ENCODE measurements around the gene MEIS2. TPM values are rescaled to one million over a fixed set of nuclear protein-coding genes. Genes with fewer than 3 reads are reported as not detected.

MEIS2 gene
- total RNA-seq, 1 donor, result 43.7 TPM

GRCh38 chr15:37014566-37014965, 85.8 kb downstream of the MEIS2 start:
- TF ChIP-seq CTCF (IDR thresholded peaks at IDR 0.05; ENCODE audit: insufficient read depth, low read length), result no peak
- no peak for DNase-seq (ENCODE audit: low read depth)
- no peak overlapping the region for H3K4me3 ChIP-seq (ENCODE audit: low read depth, low read length)

- no peak for TF ChIP-seq CTCF (IDR thresholded peaks at IDR 0.05; ENCODE audit: insufficient read depth, low read length)
- DNase-seq (ENCODE audit: low read depth), result peak; percentile 68
- H3K4me3 ChIP-seq (ENCODE audit: low read depth, low read length), result no peak overlapping the region
Measured at GRCh38 chr15:37014137-37014536, 86.2 kb downstream of the MEIS2 start.

GRCh38 chr15:37010595-37010994, 89.8 kb downstream of the MEIS2 start:
- H3K4me3 ChIP-seq (ENCODE audit: low read depth, low read length), result no peak overlapping the region
- no peak for TF ChIP-seq CTCF (IDR thresholded peaks at IDR 0.05; ENCODE audit: insufficient read depth, low read length)

GRCh38 chr15:37009288-37009687, 91.1 kb downstream of the MEIS2 start:
- no peak for DNase-seq (ENCODE audit: low read depth)

More at GRCh38 chr15:37010595-37010994, 89.8 kb downstream of the MEIS2 start:
- no peak for DNase-seq (ENCODE audit: low read depth)

GRCh38 chr15:37008205-37008604, 92.1 kb downstream of the MEIS2 start:
- no peak overlapping the region for H3K4me3 ChIP-seq (ENCODE audit: low read depth, low read length)
- no peak for DNase-seq (ENCODE audit: low read depth)
- TF ChIP-seq CTCF (IDR thresholded peaks at IDR 0.05; ENCODE audit: insufficient read depth, low read length), result no peak

More at GRCh38 chr15:37009288-37009687, 91.1 kb downstream of the MEIS2 start:
- TF ChIP-seq CTCF (IDR thresholded peaks at IDR 0.05; ENCODE audit: insufficient read depth, low read length), result no peak
- H3K4me3 ChIP-seq (ENCODE audit: low read depth, low read length), result no peak overlapping the region

- no peak for TF ChIP-seq CTCF (IDR thresholded peaks at IDR 0.05; ENCODE audit: insufficient read depth, low read length)
- peak; percentile 38 for DNase-seq (ENCODE audit: low read depth)
- H3K4me3 ChIP-seq (ENCODE audit: low read depth, low read length), result no peak overlapping the region
Measured at GRCh38 chr15:37007301-37007700, 93.0 kb downstream of the MEIS2 start.
